K562 (cell line): ENCODE results near the gene C17orf50. TPM values are rescaled to one million over a fixed set of nuclear protein-coding genes. Genes with fewer than 3 reads are reported as not detected.

Experiments used
- ATF6 ChIP-seq: sonication (generic); formaldehyde crosslinking; IDR thresholded peaks from 2 replicates; pipeline ENCODE4 v1.4.0; 2020; ENCODE audit warnings: mild to moderate bottlenecking, missing genetic modification reagents
- CREB1 ChIP-seq, 2 experiments: sonication (generic) in 1 of 2; formaldehyde crosslinking in 1 of 2; IDR thresholded peaks; 2 replicates each; pipeline versions ENCODE4 v1.6.1 to v1.8.0; 2012 to 2022; ENCODE audit warnings: inconsistent platforms in 1 of 2, mild to moderate bottlenecking in 1 of 2, missing genetic modification reagents in 1 of 2, moderate library complexity in 1 of 2
- CTBP1 ChIP-seq: fragments of 450-650 bp; IDR thresholded peaks from 2 replicates; pipeline ENCODE4 v1.6.1; 2016; ENCODE audit warnings: borderline replicate concordance
- DDX20 ChIP-seq: fragments of 450-650 bp; IDR thresholded peaks from 2 replicates; pipeline ENCODE4 v1.6.1; 2016; ENCODE audit warnings: missing genetic modification characterization, low read depth, mild to moderate bottlenecking, missing compliant biosample characterization, moderate library complexity
- ETS1 ChIP-seq: conservative IDR thresholded peaks from 2 replicates; pipeline ENCODE4 v1.6.1; 2011; ENCODE audit warnings: low read depth, mild to moderate bottlenecking, low read length; ENCODE audit not compliant: control insufficient read depth
- GTF2F1 ChIP-seq: IDR thresholded peaks from 2 replicates; pipeline ENCODE4 v1.6.1; 2011; ENCODE audit warnings: low read depth, low read length, improper control_type of control experiment
- HSF4 ChIP-seq: fragments of 250-450 bp; sonication (Bioruptor Pico); IDR thresholded peaks from 2 replicates; pipeline ENCODE4 v2.1.2; 2022; ENCODE audit warnings: mild to moderate bottlenecking, moderate library complexity, borderline replicate concordance
- RHOXF2B ChIP-seq: fragments of 250-450 bp; sonication (Bioruptor Pico); conservative IDR thresholded peaks from 2 replicates; pipeline ENCODE4 v1.5.1; 2021
- SAP30 ChIP-seq: fragments of 200-600 bp; sonication (generic); IDR thresholded peaks from 2 replicates; pipeline ENCODE4 v1.6.1; 2012; ENCODE audit warnings: borderline replicate concordance, low read depth, mild to moderate bottlenecking, moderate library complexity, low read length, control low read depth, inconsistent platforms; ENCODE audit not compliant: insufficient read depth, poor library complexity, severe bottlenecking
- ZBTB43 ChIP-seq: sonication (generic); formaldehyde crosslinking; IDR thresholded peaks from 2 replicates; pipeline ENCODE4 v1.8.0; 2023; ENCODE audit warnings: mild to moderate bottlenecking, missing genetic modification reagents
- ZNF512 ChIP-seq: IDR thresholded peaks from 2 replicates; pipeline ENCODE4 v1.6.1; 2016; ENCODE audit warnings: missing genetic modification characterization, missing compliant biosample characterization
- ZNF592 ChIP-seq: fragments of 450-650 bp; IDR thresholded peaks from 2 replicates; pipeline ENCODE4 v1.6.1; 2017; ENCODE audit warnings: antibody characterized with exemption, mild to moderate bottlenecking
- ZNF717 ChIP-seq: fragments of 250-450 bp; sonication (Bioruptor Pico); IDR thresholded peaks from 2 replicates; pipeline ENCODE4 v1.5.0; 2021
- ZSCAN32 ChIP-seq: fragments of 450-650 bp; formaldehyde crosslinking; IDR thresholded peaks from 2 replicates; pipeline ENCODE4 v1.4.0; 2020; ENCODE audit warnings: mild to moderate bottlenecking, moderate library complexity
- polyA plus RNA-seq, 8 experiments: library from polyadenylated mRNA; depleted of rRNA in 4 of 8; stranded (reverse) in 5 of 8; unstranded in 3 of 8; fragments of >200 nt; fragmentation: Nextera tagmentation in 2 of 8; fragmentation: Illumina TruSeq in 1 of 8; extraction: Ambion mirVana in 2 of 8; extraction: Trizol in 1 of 8; gene quantifications; 2 replicates each; pipeline versions ENCODE4 v1.2.1 to v1.2.3, GENCODE V29; 2011 to 2014; ENCODE audit warnings: inconsistent platforms in 1 of 8, missing spikeins in 1 of 8
- total RNA-seq, 7 experiments: library from RNA; depleted of rRNA in 6 of 7; stranded (reverse); fragments of >200 nt in 6 of 7; fragmentation: Illumina TruSeq in 2 of 7; extraction: Trizol in 2 of 7; gene quantifications; 2 replicates each; pipeline versions ENCODE4 v1.2.1 to v1.2.3, GENCODE V29; 2011 to 2021; ENCODE audit warnings: low replicate concordance in 1 of 7

C17orf50 gene
- total and polyA plus RNA-seq, 9 of the 15 experiments (the other 6 are each of a cell fraction or from before 2014, with no cell fraction given), result not detected

DNA sequence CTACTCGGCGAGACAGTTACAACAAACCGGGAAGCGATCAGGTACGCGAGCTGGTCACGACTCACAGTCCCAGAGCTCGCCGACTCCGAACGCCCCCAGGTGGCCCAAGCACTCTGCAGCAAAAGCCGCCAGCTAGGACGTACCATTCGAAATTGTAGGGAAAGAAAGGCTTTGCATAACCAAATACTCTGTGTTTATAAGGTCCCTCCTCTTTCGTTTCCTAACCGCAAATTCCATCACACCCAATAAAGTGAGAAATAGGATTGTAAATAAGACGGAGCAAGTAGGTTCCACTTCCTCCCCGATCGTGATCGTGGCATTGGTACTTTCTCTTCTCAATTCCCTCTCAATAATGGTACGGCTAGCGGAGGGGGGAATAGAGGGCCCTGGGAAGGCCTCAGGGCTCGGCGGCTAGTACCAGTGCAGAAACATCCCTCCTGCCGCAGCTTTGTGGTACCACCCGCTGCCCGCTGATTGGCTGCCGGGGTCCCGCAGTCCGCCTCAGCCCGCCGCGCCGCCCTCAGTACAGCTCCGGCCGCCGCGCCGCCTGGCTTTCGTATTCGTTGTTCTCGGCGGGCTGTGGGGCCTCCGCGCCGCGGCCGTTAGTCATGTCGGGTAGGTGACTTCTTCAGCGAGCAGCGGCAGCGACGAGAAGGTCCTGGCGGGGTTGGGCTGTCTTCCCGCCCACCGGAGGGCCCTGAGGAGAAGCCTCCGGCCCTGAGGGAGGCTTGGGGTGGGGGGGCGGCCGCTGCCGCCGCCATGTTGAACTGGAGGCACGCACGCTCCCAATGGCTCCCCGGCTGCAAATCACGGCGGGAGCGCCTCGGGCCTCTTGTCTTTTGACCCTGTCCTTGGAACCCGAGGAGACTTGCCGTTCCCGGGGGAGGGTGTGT, 48.5 kb downstream of the C17orf50 start, which contains the start of gene TAF15 (continued):
- TF ChIP-seq ZBTB43 (CRISPR knock-in tag) (0 out of 2 replicates have a peak, but pooled peaks have one; percentile 4), HSF4 (no peak), ZNF717 (CRISPR knock-in tag) (no peak), RHOXF2B (CRISPR knock-in tag) (no peak), GTF2F1 (peak; percentile 81), ZSCAN32 (CRISPR knock-in tag) (peak; percentile 28; the same call in 1 of the 2 replicates), SAP30 (peak; percentile 28), ETS1 (no peak), DDX20 (tag) (no peak), CREB1 (IDR thresholded peaks at IDR 0.05) (peak; percentile 48; the same call in 1 of the 2 replicates), CREB1 (CRISPR knock-in tag; IDR thresholded peaks at IDR 0.05) (peak; percentile 35; the same call in 1 of the 2 replicates), ZNF512 (tag) (no peak), ZNF592 (0 out of 2 replicates have a peak, but pooled peaks have one; percentile 13), CTBP1 (peak; percentile 81), ATF6 (CRISPR knock-in tag) (no peak)
